Stomach (tissue), 9 donors: Measurements from ENCODE around the gene ABHD12B. TPM values are rescaled to one million over a fixed set of nuclear protein-coding genes. Genes with fewer than 3 reads are reported as not detected.

ENCODE experiments used
- DNase-seq, 2 donors: peaks; one replicate each; pipeline versions ENCODE4 v3.0.0 to v3.0.0-alpha.2; 2013 to 2019
- H3K27ac ChIP-seq, 5 donors: fragments of 200-600 bp in 4 of 5; sonication (generic) in 4 of 5; one replicate each; pipeline ENCODE4 v1.5.1; 2013 to 2019; ENCODE audit warnings: mild to moderate bottlenecking in 1 of 5, moderate library complexity in 1 of 5
- H3K27me3 ChIP-seq, 3 donors: fragments of 200-600 bp; sonication (generic); one replicate each; pipeline ENCODE4 v1.5.1; 2017 to 2019; ENCODE audit warnings: mixed run types in 1 of 3
- H3K36me3 ChIP-seq, 4 donors: fragments of 200-600 bp; sonication (generic); 1 replicate in 3 of 4; 2 replicates in 1 of 4; pipeline ENCODE4 v1.5.1; 2016 to 2019
- H3K4me1 ChIP-seq, 4 donors: fragments of 200-600 bp; sonication (generic); one replicate each; pipeline ENCODE4 v1.5.1; 2016 to 2019
- H3K4me3 ChIP-seq, 4 donors: fragments of 200-600 bp; sonication (generic) in 3 of 4; one replicate each; pipeline ENCODE4 v1.5.1; 2016 to 2019; ENCODE audit warnings: mild to moderate bottlenecking in 1 of 4
- H3K9me3 ChIP-seq, 4 donors: fragments of 200-600 bp; sonication (generic); one replicate each; pipeline ENCODE4 v1.5.1; 2016 to 2019
- CTCF ChIP-seq, 7 experiments: fragments of 450-650 bp in 4 of 7; fragments of 200-600 bp in 3 of 7; sonication (generic) in 3 of 7; IDR thresholded peaks; one replicate each; pipeline ENCODE4 v1.5.1; 2016 to 2019; ENCODE audit warnings: antibody characterized with exemption in 7 of 7, control low read depth in 2 of 7, mild to moderate bottlenecking in 1 of 7
- EP300 ChIP-seq: sonication (generic); formaldehyde crosslinking; IDR thresholded peaks from one replicate; pipeline ENCODE4 v1.6.1; 2017; ENCODE audit warnings: antibody characterized with exemption
- POLR2A ChIP-seq, 4 donors: fragments of 450-650 bp; IDR thresholded peaks; one replicate each; pipeline ENCODE4 v1.6.1; 2016; ENCODE audit warnings: antibody characterized with exemption in 4 of 4, control low read depth in 2 of 4, mild to moderate bottlenecking in 1 of 4, moderate library complexity in 1 of 4
- POLR2AphosphoS5 ChIP-seq, 3 donors: sonication (generic); formaldehyde crosslinking; IDR thresholded peaks; one replicate each; pipeline ENCODE4 v1.6.1; 2016; ENCODE audit warnings: antibody characterized with exemption in 3 of 3
- WGBS, 5 donors: extraction: QIAGEN DNeasy Blood & Tissue Kit in 3 of 5; methylation state at CpG; one replicate each; pipeline versions ENCODE4 v1.1.5 to v1.1.7; 2013 to 2018; 5-methylcytosine and 5-hydroxymethylcytosine counted together
- intact Hi-C: fragments of 100-400 bp; cut with DNase I; formaldehyde crosslinking; loops from one replicate; pipeline ENCODE4 v1.15.1; 2023; ENCODE audit warnings: low total_unique reads
- polyA plus RNA-seq, 3 donors: library from polyadenylated mRNA; stranded (reverse); fragments of 200-250 nt; gene quantifications; one replicate each; pipeline ENCODE4 v1.2.3, GENCODE V29; 2013
- total RNA-seq, 5 donors: library from RNA; depleted of rRNA; stranded (reverse); fragments of >200 nt; gene quantifications; one replicate each; pipeline versions ENCODE4 v1.1.0 to v1.2.3, GENCODE V29; 2014 to 2016
- donor health status: healthy with polysubstance abuse.
- donor health status: Bipolar disorder and iron deficiency.
- donor health status: healthy.

Gene ABHD12B
- total and polyA plus RNA-seq, 8 donors = 0.23 TPM; not detected in 7

GRCh38 chr14:50860478-50861086 lies 11.3 kb upstream of the ABHD12B start:
- Histone ChIP-seq H3K4me1 (peaks cover 6 to 15% (median 13%) of the 10 kb centered on the region in 4 donors), H3K9me3 (no peaks in the 10 kb centered on the region), H3K36me3 (no peaks in the 10 kb centered on the region), H3K4me3 (peak overlapping the region; percentile 52 to 58 (median 54)), H3K27ac (peak overlapping the region in 4 of 5 donors; percentile 55 to 77 (median 62)), H3K27me3 (no peaks in the 10 kb centered on the region)
- TF ChIP-seq EP300 = no peak
- TF ChIP-seq CTCF (IDR thresholded peaks at IDR 0.05) = peak in 4 of 7 experiments; percentile 46 to 77 (median 74)
- DNase-seq = peak; percentile 85 to 94
- WGBS, 5 donors = 1 to 6% (median 1%) methylated on average over 6 of the region's 6 CpGs
- intact Hi-C loops = no loop called here

- 71 to 79% (median 74%) methylated on average over 4 of the region's 4 CpGs for WGBS, 5 donors
- peaks cover 6 to 15% (median 13%) of the 10 kb centered on the region in 4 donors for H3K4me1 ChIP-seq
Observed at GRCh38 chr14:50862036-50862570, 9.8 kb upstream of the ABHD12B start.

GRCh38 chr14:50864237-50864636 lies 7.6 kb upstream of the ABHD12B start:
- H3K4me3 ChIP-seq = no peak overlapping the region
- no peaks in the 10 kb centered on the region for H3K36me3 ChIP-seq

More at GRCh38 chr14:50862036-50862570, 9.8 kb upstream of the ABHD12B start:
- TF ChIP-seq EP300 (no peak), CTCF (IDR thresholded peaks at IDR 0.05) (no peak), POLR2A (IDR thresholded peaks at IDR 0.05) (no peak), POLR2AphosphoS5 (IDR thresholded peaks at IDR 0.05) (no peak)
- no peak for DNase-seq
- Histone ChIP-seq H3K4me3 (no peak overlapping the region), H3K9me3 (no peaks in the 10 kb centered on the region), H3K27me3 (no peaks in the 10 kb centered on the region), H3K36me3 (no peaks in the 10 kb centered on the region), H3K27ac (no peak overlapping the region)
- intact Hi-C loops = no loop called here

GRCh38 chr14:50864946-50865345 lies 6.9 kb upstream of the ABHD12B start:
- H3K36me3 ChIP-seq = no peaks in the 10 kb centered on the region
- H3K4me1 ChIP-seq = peaks cover 0 to 9% (median 5%) of the 10 kb centered on the region in 4 donors
- intact Hi-C loops = no loop called here
- H3K4me3 ChIP-seq = no peak overlapping the region
- H3K27ac ChIP-seq = no peak overlapping the region
- no peaks in the 10 kb centered on the region for H3K9me3 ChIP-seq
- no peaks in the 10 kb centered on the region for H3K27me3 ChIP-seq
- no peak for DNase-seq
- WGBS, 5 donors = 81 to 88% (median 84%) methylated on average over 5 of the region's 5 CpGs
- TF ChIP-seq CTCF (IDR thresholded peaks at IDR 0.05) (no peak), POLR2A (IDR thresholded peaks at IDR 0.05) (no peak), EP300 (no peak), POLR2AphosphoS5 (IDR thresholded peaks at IDR 0.05) (no peak)

More at GRCh38 chr14:50864237-50864636, 7.6 kb upstream of the ABHD12B start:
- H3K27me3 ChIP-seq = no peaks in the 10 kb centered on the region
- no peak for DNase-seq
- peaks cover 4 to 13% (median 11%) of the 10 kb centered on the region in 4 donors for H3K4me1 ChIP-seq
- intact Hi-C loops = no loop called here
- H3K27ac ChIP-seq = no peak overlapping the region
- H3K9me3 ChIP-seq = no peaks in the 10 kb centered on the region
- no peak for TF ChIP-seq EP300
- no peak for TF ChIP-seq CTCF (IDR thresholded peaks at IDR 0.05)
- TF ChIP-seq POLR2A (IDR thresholded peaks at IDR 0.05) = no peak
- no peak for TF ChIP-seq POLR2AphosphoS5 (IDR thresholded peaks at IDR 0.05)
